HUDEP-2 (cell line): Measurements from ENCODE around the gene NWD2.
A peak's percentile ranks its signal among the peaks of the same experiment; 100 is the strongest.

Experiments
- DNase-seq, 76 experiments: peaks; one replicate each; lab custom pipeline; 2025; ENCODE audit not compliant: unreplicated experiment in 76 of 76; lab: John Stamatoyannopoulos, UW

Gene NWD2

DNA sequence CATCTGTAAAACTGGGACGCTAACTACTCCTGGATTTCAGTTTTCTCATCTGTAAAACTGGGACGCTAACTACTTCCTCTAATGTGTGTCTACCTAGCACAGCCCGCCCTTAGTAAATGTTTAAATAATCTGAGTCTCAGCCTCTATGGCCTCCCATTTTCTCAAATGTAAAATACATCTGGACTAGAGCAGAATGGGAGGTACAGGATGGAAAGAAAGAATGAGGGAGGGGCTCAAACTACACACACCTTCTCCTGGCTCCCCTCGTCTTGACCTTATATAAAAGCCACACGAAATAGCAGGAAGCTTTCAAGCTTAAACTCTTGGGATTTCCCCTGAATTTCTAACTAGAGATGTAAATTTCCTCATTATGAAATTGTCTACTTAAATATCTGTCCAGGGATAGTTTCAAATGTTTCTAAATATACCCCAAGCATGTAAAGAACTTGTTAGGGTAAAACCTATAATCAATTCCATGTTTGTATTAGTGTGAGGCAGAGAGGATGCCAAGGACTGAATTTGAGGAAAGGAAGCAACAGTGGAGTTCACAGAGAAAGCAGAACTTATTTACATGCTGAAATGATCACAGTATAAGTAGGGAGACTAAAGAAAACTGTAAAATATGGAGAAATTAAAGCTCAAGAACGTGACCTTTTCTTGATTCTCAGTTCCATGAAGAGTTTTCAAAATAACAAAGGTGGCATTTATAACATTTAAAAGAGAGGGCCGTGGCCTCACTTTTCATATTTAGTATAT lies 220.0 kb downstream of the NWD2 start:
- DNase-seq = no peak

DNA sequence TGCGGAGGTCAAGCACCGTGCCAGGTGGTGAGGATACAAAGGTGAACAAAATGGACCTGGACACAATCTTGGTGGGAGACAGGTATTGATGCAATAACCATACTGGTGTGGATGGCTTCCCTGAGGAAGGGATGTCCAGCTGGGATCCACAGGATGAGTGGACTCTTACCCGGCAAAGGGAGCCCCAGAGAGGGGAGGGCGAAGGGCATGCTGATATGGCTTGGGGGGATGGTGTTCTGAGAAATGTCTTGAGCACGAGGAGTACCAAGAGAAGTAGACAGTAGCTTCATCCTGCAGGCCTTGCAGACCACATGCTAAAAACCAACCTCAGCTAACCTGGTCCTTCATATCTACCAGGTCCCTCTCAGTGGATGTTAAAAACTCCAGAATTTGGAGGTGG lies 220.8 kb downstream of the NWD2 start:
- no peak for DNase-seq

DNA sequence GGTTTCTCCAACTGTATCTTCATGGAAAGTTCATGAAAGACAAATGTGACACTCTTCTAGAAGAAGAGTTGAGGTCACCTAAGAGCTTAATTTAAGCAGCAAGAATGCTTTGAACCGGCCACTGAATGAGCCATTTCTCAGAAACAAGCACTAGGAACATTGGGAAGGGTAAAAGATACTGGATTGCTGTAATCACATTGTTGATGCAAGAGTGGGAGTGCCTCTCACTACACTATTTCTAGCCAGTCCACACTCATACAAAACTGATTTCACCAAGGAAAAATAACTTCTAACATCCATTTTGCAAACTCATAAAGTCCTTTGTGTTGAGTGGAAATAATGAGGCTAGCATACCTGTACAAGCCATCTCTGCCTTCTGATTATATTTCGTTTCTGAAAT lies 221.3 kb downstream of the NWD2 start:
- no peak for DNase-seq

DNA sequence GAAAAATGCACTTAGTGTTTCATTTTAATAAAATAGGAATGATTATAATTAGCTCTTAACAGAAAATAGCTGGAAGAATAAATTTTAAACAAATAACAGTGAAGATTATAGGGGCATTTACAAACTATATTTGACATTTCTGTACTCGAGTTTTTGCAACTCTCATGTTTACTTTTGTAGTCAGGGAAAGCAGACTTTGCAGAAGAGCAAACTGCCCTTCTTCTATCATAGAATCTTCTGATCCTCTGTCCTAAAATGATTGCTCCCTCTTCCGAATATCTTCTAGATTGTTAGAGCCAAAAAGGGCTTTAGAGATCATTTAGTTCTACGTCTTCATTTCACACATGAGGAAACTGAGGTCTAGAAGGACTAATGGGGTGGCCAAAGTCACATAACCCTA lies 222.7 kb downstream of the NWD2 start:
- no peak for DNase-seq

DNA sequence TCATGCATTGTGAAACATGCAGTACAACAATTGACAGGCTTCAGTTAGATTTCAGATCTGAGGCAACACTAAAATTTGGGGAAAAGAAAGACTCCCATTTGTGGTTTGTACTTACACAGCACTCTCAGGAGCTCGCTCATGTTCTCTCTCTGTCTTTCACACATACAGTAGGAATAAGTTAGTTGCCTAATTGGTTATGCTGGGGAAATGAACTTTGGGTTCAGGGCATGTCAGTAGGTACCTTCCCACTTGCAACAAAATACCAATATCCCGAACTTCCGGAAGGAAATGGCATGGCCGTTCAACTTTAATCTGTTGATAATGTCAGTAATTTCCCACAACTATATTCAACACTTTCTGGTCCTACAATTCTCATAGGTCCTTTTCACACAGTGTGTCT lies 223.3 kb downstream of the NWD2 start:
- peak in 1 of 76 experiments; percentile 1 for DNase-seq

DNA sequence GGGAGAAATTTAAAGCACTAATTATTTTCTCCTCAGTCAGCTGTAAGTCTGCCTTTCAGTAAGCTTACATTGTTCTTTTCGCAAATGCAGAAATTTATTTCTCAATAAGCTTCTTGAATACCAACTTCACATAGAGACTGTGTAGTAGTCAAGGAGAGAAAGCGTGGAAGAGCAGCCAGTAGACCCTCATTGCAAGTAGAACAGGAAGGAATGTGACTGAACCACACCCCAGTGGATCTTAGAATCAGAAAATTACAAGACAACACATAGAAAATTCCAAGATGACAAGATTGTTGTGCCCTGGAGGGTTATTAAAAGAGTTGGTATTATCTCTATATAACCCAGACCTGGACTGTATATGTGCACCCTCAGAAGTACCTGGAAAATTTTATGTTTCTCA lies 224.7 kb downstream of the NWD2 start:
- no peak for DNase-seq

DNA sequence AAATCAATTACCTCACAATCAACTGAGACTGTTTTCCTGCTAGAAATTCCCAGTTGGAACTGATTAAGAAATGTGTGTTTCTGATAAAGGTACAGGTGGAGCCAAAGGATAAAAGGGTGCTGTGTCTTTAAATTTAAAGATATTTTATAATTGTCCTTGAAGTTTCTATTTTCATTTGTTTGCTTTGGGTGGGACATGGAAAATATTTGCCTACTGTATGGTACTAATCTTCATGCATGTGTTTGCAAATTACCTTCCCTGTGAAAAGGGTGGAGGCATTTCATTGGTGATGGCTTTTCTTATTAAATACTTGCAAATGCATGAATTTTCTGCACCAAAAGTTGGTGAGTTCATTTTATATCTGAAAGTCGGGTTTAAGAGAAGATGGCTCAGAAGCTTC lies 225.7 kb downstream of the NWD2 start:
- no peak for DNase-seq

DNA sequence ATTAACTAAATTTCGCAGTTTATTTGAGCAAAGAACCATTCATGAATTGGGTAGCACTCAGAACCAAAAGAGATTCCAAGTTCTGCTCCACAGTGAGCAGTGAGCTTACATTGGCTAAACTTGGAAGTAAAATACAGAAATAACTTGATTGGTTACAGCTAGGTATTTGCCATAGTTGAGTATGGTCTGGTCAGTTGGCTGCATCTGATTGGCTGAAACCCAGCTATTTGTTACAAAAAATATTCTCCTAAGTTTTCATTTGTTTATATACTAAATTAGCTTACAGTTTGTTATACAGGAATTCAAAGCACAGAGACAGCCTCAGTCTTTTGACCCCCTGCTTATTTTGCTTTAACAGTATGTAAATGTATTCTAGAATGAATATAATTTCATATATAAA lies 226.6 kb downstream of the NWD2 start:
- DNase-seq = no peak

DNA sequence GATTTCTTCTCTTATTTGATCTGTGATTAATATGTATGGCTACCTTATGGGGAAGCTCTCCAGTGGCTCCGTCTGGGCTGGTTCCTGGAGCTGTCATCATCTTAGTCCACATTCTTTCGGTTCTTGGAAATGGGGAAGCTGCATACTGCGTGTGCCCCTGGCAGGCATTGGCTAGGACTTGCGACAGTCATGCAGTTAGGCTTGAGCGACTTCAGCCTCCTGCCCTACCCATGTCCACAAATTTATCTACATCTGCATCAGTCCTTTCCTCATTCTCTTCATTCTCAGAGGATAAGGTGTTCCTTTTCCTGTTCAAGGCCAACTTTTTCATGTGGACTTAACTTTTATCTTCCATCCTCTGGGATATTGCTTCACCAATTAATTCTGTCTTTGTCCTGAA lies 227.4 kb downstream of the NWD2 start:
- DNase-seq = no peak

DNA sequence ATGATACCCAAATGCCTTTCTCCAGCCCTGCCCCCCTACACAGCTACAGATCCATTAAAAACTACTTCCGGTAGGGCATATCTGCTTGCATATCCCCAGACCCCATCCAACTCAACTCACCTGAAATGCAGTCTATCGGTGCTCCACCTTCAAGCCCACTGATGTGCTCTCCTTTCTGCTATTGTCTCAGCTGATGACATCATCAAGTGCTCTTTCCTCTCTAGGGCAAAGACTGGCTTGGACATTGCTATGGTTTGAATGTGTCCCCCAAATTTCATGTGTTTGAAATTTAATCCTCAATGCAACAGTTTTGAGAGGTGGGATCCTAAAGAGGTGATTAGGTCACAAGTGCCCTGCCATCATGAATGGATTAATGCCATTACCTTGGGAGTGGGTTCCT lies 229.3 kb downstream of the NWD2 start:
- no peak for DNase-seq

DNA sequence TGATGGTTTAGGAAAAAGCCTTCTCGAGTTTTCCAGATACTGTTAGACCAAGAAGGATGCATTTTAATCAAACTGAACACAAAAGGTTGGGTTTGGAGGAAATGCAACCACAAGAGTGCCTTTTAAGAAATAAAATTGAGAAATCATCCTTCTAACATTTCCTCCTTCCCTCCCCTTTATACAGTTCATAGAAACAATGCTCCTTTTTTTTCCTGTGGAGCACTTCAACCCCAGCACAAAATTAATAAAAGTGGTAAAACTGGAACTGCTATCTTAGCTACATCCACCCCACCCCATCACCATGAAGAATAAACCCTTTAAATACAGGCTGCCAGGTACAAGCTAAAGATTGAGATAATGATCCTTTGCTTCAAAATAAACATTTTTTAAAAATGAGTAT lies 230.5 kb downstream of the NWD2 start:
- DNase-seq = no peak

DNA sequence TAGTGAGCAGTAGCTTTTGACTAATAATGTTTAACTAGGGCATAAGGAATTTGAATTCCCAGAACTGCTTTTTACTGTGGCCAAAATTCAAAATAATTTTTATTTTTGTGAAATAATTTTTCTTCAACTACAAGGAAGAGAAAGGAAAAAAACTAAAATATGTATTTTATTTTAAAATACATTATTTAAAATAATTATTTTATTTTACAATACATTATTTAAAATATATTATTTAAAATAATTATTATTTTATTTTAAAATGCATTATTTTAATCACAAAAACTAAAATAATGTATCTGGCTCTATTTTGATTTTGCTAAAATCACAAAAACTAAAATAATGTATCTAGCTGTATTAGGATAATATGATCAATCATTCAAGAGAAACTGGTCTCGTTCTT lies 231.2 kb downstream of the NWD2 start:
- no peak for DNase-seq

DNA sequence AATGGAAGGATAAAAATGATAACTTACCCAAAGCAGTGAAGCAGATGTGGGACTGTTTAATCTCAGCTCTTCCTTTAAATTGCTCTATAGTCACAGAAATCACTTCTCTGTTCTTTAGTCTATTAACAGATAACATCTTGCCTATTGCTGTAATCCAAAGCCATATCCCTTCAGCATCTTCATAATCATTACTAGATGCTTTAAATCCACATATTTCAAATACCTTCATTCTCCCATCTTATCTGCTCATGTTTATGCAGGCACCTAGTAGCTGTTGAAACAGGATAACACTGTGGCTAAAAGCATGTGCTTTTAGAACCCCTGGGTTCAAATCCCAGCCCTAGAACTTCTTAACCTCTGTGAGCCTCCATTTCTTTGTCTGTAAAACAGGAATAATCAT lies 231.7 kb downstream of the NWD2 start:
- no peak for DNase-seq

DNA sequence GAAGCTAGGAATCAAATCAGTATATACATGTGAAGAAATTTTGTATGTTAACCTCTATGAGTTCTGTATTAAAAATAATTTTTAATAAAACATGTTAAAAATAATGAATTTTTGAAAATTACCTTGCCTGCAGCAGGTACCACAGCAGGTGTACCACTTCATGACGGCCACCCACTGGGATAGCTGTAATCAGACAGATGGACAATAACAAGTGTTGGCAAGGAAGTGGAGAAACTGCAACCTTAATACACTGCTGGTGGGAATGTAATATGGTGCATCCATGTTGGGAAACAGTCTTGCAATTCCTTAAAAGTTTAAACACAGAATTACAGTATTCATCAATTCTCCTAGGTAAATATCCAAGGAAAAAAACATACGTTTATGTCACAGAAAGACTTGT lies 232.1 kb downstream of the NWD2 start:
- DNase-seq = no peak

DNA sequence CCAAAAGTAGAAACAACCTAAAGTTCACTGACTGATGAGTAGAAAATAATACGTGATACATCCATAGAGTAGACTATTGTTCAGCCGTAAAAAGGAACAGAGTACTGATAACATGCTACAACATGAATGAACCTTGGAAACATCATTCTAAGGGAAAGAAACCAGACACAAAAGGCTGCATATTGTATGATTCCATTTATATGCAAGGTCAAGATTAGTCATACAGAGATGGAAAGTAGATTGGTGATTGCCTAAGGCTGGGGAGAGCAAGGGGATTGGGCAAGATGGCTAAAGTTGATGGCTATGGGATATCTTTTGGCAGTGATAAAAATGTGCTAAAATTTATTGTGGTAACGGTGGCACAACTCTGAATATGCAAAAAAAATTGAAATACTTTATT lies 232.6 kb downstream of the NWD2 start:
- no peak for DNase-seq

DNA sequence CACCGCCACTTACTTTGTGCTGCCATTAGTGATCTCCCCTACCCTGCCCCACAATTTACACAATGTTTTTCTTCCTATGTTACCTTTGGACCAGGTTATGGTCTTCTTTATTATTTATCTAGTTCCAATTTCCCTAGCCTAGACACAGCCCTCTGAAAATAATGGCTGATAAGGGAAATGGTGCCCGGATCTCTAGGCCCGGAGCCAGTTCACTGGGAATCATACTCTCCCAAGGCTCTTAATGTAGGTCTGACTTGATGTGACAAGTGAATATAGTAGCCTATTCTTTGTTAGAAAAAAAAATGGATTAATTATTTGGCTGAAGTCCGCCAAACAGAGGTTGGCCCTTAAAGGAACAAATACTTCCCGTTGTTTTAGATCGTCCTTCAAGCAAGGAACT lies 233.6 kb downstream of the NWD2 start:
- DNase-seq = no peak

DNA sequence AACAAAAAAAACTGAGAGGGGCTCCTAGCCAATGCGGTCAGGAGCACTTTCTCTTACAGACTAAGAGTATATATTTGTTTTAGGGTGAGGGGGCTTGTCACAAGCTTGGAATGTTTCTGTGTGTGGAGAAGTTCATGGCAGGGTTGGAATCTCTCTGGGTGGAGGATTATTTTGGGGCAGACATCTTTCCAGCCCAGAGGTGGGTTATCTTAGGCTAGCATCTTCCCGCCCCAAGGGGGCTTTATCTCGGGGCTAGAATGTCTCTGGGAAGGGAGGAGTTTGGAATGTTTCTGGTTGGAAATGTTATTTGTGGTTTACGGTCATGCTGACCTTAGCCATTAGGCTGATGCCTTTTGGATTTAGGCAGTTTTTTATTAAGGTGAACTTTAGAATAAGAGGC lies 236.0 kb downstream of the NWD2 start:
- DNase-seq = no peak

DNA sequence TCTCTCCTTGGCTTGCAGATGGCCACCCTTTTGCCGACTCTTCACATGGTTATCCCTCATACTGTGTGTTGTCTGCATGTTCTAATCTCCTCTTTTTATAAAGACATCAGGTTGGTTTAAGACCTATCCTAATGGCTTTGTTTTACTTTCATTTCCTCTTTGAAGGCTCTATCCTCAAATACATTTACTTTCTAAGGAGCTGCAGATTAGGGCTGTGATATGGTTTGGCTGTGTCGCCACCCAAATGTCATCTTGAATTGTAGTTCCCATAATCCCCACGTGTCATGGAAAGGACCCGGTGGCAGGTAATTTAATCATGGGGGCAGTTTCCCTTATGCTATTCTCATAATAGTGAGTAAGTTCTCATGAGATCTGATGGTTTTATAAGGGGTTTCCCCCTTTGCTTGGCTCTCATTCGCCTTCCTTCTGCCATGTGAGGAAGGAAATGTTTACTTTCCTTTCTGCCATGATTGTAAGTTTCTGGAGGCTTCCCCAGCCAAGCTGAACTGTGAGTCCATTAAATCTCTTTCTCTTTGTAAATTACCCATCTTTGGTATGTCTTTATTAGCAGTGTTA lies 237.1 kb downstream of the NWD2 start:
- no peak for DNase-seq

DNA sequence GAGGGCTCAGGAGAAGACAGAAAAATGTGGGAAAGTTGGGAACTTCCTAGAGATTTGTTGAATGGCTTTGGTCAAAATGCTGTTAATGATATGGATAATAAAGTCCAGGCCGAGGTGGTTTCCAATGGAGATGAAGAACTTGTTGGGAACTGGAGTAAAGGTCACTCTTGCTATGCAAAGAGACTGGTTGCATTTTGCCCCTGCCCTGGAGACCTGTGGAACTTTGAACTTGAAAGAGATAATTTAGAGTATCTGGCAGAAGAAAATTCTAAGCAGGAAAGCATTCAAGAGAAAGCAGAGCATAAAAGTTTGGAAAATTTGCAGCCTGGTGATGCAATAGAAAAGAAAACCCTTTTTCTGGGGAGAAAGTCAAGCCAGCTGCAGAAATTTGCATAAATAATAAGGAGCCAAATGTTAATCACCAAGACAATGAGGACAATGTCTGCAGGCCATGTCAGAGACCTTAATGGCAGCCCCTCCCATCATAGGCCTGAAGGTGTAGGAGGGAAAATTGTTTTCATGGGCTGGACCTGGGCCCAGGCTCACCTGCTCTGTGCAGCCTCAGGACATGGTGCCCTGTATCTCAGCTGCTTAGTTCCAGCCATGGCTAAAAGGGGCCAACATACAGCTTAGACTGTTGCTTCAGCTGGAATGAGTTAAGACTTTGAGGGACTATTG lies 237.8 kb downstream of the NWD2 start:
- DNase-seq = no peak

DNA sequence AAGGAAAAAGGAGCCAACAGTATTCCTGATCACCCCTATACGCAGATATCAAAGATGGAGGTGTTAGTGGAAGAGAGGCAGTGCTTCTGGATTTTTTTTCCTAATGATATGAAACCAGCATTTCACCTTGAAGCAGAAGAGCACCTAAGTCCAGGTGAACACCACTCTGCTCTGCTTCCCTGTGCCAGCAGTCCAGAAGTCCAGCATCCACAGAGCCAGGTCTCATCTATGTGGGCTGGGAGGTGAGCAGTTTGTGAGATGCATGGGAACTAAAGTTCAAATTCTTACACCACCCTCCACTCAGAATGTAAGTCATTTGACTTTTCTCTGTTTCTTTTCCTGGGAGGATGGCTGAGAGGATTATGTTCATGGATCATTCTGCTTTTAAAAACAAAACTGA lies 239.1 kb downstream of the NWD2 start:
- DNase-seq = no peak

DNA sequence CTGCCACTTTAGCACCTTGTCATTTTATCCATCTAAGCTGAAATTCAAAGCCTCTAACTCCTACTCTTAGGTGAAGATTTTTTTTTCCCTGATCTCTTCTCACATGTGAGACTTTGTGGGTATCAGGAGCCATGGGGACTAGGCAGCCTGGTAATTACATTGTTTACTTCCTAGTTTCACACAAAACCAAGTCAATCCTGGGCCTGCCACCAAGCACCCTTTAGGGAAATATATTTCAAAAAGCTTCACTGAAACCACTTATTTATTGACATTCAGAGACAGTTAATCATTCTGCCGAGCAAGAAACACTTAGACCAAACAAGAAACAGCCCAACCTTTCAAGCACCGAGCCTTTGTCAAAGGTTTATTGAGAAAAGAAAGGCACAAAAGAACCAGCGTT lies 241.6 kb downstream of the NWD2 start:
- DNase-seq = no peak

DNA sequence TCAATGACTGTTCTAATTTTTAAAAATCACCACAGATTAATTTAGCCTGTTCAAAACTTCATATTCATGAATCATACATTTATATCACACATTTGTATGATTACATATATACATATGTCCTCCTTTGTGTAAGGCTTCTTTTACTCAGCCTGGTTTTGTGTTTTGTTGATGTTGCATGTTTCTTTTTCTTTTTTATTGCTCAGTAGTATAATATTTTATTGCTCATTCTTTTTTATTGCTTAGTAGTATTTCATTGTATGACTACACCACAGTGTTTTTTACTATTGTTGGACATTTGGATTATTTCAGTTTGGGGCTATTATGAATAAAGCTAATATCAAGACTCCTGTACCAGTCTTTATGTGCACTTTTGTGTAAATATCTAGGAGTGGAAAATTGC lies 243.1 kb downstream of the NWD2 start:
- DNase-seq = no peak
